Measurements from ENCODE around the gene GDF7. TPM values are rescaled to one million over a fixed set of nuclear protein-coding genes. Genes with fewer than 3 reads are reported as not detected.

The GDF7 gene
- total and polyA plus RNA-seq, 2 donors (not counting 3 experiments of a cell fraction or from before 2014, with no cell fraction given), result 3.7 to 3.9 TPM

GRCh38 chr2:20663196-20664070 is 3.5 kb upstream of the GDF7 start:
- intact Hi-C loops (cut with micrococcal nuclease) (no loop called here), dilution Hi-C loops (cut with MboI; ENCODE audit: extremely low pct_ligation_motif_present, low sequenced_read_pairs) (no loop called here)
- no peak for TF ChIP-seq GATA2 (IDR thresholded peaks at IDR 0.05; ENCODE audit: insufficient read depth, insufficient read length, low read depth, low read length)
- TF ChIP-seq FOS (IDR thresholded peaks at IDR 0.05; ENCODE audit: borderline replicate concordance, insufficient read depth, low read length), result no peak
- no peak for TF ChIP-seq POLR2AphosphoS5 (IDR thresholded peaks at IDR 0.05; ENCODE audit: insufficient read depth, low read depth, low read length)
- TF ChIP-seq POLR2A (IDR thresholded peaks at IDR 0.05; ENCODE audit: low read depth, low read length), result no peak
- Histone ChIP-seq H3K9me3 (replicated peaks; ENCODE audit: control insufficient read depth, insufficient read depth, low read length) (no peaks in the 10 kb centered on the region), H3K9ac (replicated peaks; ENCODE audit: extremely low read depth, insufficient read depth, low read length) (no peak overlapping the region), H3K79me2 (ENCODE audit: control insufficient read depth, insufficient read depth, low read length) (no peaks in the 10 kb centered on the region), H3K27ac (ENCODE audit: insufficient read depth, low read depth, low read length) (no peak overlapping the region), H3K4me3 (replicated peaks in 1 of 3; ENCODE audit: insufficient read depth in 1 of 3, low read depth in 1 of 3, low read length in 3 of 3) (no peak overlapping the region), H3K36me3 (ENCODE audit: control insufficient read depth in 2 of 2, extremely low read depth in 1 of 2, insufficient read depth in 2 of 2, low read length in 2 of 2) (no peaks in the 10 kb centered on the region), H3K4me2 (ENCODE audit: insufficient read depth, low read length) (no peak overlapping the region), H3K9me1 (replicated peaks; ENCODE audit: control insufficient read depth, extremely low read depth, insufficient read depth, low read length) (no peaks in the 10 kb centered on the region), H3K4me1 (ENCODE audit: control insufficient read depth, extremely low read depth, insufficient read depth, low read length) (peaks cover 16% of the 10 kb centered on the region), H3K27me3 (ENCODE audit: control insufficient read depth in 2 of 2, insufficient read depth in 2 of 2, low read length in 2 of 2) (peaks cover 49 to 71% of the 10 kb centered on the region in 2 experiments), H2AFZ (ENCODE audit: low read depth, low read length) (no peak overlapping the region), H4K20me1 (replicated peaks; ENCODE audit: control insufficient read depth, extremely low read depth, insufficient read depth, low read length) (no peaks in the 10 kb centered on the region)
- no peak for DNase-seq (ENCODE audit: low read depth, low spot score)
- CTCF ChIA-PET, result interaction anchor here (1.0 to 6.0 kb wide), 7 partner anchors 12 to 455 kb away, joined by 3 to 531 read pairs (median 4); partner anchors contain the start of gene HS1BP3
- BruUV-seq (replicated peaks), result no TSS peak
- no peak for FAIRE-seq
- POLR2A ChIA-PET, result no interaction called here

GRCh38 chr2:20664071-20664390 is 2.9 kb upstream of the GDF7 start:
- no peak for FAIRE-seq
- Histone ChIP-seq H3K9me1 (replicated peaks; ENCODE audit: control insufficient read depth, extremely low read depth, insufficient read depth, low read length) (no peaks in the 10 kb centered on the region), H3K4me1 (ENCODE audit: control insufficient read depth, extremely low read depth, insufficient read depth, low read length) (peaks cover 16% of the 10 kb centered on the region), H3K4me3 (replicated peaks in 1 of 3; ENCODE audit: insufficient read depth in 1 of 3, low read depth in 1 of 3, low read length in 3 of 3) (no peak overlapping the region), H3K27ac (ENCODE audit: insufficient read depth, low read depth, low read length) (no peak overlapping the region), H2AFZ (ENCODE audit: low read depth, low read length) (no peak overlapping the region), H3K36me3 (ENCODE audit: control insufficient read depth in 2 of 2, extremely low read depth in 1 of 2, insufficient read depth in 2 of 2, low read length in 2 of 2) (no peaks in the 10 kb centered on the region), H3K9me3 (replicated peaks; ENCODE audit: control insufficient read depth, insufficient read depth, low read length) (no peaks in the 10 kb centered on the region), H3K9ac (replicated peaks; ENCODE audit: extremely low read depth, insufficient read depth, low read length) (no peak overlapping the region), H3K79me2 (ENCODE audit: control insufficient read depth, insufficient read depth, low read length) (no peaks in the 10 kb centered on the region), H3K27me3 (ENCODE audit: control insufficient read depth in 2 of 2, insufficient read depth in 2 of 2, low read length in 2 of 2) (peaks cover 46 to 72% of the 10 kb centered on the region in 2 experiments), H3K4me2 (ENCODE audit: insufficient read depth, low read length) (no peak overlapping the region), H4K20me1 (replicated peaks; ENCODE audit: control insufficient read depth, extremely low read depth, insufficient read depth, low read length) (no peaks in the 10 kb centered on the region)
- BruUV-seq (replicated peaks), result no TSS peak
- no peak for TF ChIP-seq MYC (IDR thresholded peaks at IDR 0.05; ENCODE audit: low read depth, low read length)
- no peak for TF ChIP-seq CTCF (IDR thresholded peaks at IDR 0.05; ENCODE audit: extremely low read depth in 1 of 2, insufficient read depth in 1 of 2, low read depth in 1 of 2, low read length in 2 of 2)
- no peak for TF ChIP-seq GATA2 (IDR thresholded peaks at IDR 0.05; ENCODE audit: insufficient read depth, insufficient read length, low read depth, low read length)
- no peak for TF ChIP-seq POLR2A (IDR thresholded peaks at IDR 0.05; ENCODE audit: low read depth, low read length)
- no peak for TF ChIP-seq EZH2 (IDR thresholded peaks at IDR 0.05; ENCODE audit: borderline replicate concordance, low read depth, low read length, severe bottlenecking)
- no peak for TF ChIP-seq FOS (IDR thresholded peaks at IDR 0.05; ENCODE audit: borderline replicate concordance, insufficient read depth, low read length)
- no peak for TF ChIP-seq MAX (IDR thresholded peaks at IDR 0.05; ENCODE audit: insufficient read depth, insufficient read length)
- TF ChIP-seq JUN (IDR thresholded peaks at IDR 0.05; ENCODE audit: borderline replicate concordance, insufficient read depth, insufficient read length, low read depth), result no peak
- no peak for TF ChIP-seq POLR2AphosphoS5 (IDR thresholded peaks at IDR 0.05; ENCODE audit: insufficient read depth, low read depth, low read length)
- ChIA-PET CTCF (interaction anchor here (1.1 to 6.0 kb wide), 4 partner anchors 13 to 297 kb away, joined by 3 to 531 read pairs (median 6); partner anchors contain the start of gene HS1BP3), POLR2A (no interaction called here)
- no peak for DNase-seq (ENCODE audit: low read depth, low spot score)
- intact Hi-C loops (cut with micrococcal nuclease) (no loop called here), dilution Hi-C loops (cut with MboI; ENCODE audit: extremely low pct_ligation_motif_present, low sequenced_read_pairs) (no loop called here)
